ENCODE results near the gene PRR22. TPM values are rescaled to one million over a fixed set of nuclear protein-coding genes. Genes with fewer than 3 reads are reported as not detected.
A peak's percentile ranks its signal among the peaks of the same experiment; 100 is the strongest.

Gene PRR22
- total and polyA plus RNA-seq, 9 of the 15 experiments (the other 6 are each of a cell fraction or from before 2014, with no cell fraction given): 0.03 to 12.0 (median 2.0) TPM; not detected in 1

DNA sequence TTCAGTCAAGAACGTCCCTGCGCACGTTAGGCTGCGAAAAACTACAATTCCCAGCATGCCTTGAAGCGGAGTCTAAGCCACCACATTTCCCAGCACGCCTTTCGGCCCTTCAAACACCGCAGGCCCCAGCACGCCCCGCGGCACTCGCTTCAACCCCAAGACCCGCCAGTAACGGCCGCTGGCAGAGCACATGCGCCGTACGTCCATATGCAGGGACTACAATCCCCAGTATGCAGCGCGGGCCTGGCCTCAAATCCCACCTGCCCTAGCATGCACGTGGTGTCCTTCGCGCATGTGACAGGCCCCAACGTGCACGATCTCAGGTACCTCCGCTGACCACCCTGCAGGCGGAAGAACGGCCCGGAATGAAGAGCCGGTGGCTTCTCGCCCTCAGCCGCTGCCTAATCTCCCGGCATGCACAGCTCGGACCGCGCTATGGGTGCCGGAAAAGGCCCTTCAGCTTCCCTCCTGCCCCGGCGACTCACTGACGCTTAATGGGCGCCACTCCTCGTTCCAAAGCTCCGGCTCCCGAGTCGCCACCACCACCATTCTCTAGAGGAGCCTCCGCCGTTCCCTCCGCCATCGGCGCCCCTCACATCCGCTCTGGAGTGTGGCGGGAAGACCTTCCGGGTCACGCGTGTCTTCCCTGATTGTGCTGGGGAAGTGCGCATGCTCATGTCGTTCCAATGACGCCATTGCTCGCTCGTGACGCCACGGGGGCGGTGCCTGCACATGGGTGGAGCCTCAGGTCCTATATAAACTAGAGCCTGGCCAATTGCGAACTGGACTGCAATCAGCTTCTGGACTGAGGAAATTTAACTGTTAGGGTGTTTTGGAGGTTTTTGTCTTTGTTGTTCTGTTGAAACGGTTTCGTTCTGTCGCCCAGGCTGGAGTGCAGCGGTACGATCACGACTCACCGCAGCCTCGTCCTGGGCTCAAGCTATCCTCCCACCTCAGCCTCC lies 6.3 kb upstream of the PRR22 start, which contains the start of gene DUS3L (continued):
- TF ChIP-seq SMARCA5 (IDR thresholded peaks at IDR 0.05) (no peak), ZNF77 (CRISPR knock-in tag; IDR thresholded peaks at IDR 0.05) (no peak), ZNF212 (CRISPR knock-in tag; IDR thresholded peaks at IDR 0.05) (no peak), SMAD1 (IDR thresholded peaks at IDR 0.05; ENCODE audit: low read depth, low read length, partially characterized antibody) (peak; percentile 84), ZNF12 (CRISPR knock-in tag; IDR thresholded peaks at IDR 0.05) (no peak), SIRT6 (IDR thresholded peaks at IDR 0.05; ENCODE audit: low read depth, low read length) (no peak), RBM34 (IDR thresholded peaks at IDR 0.05; ENCODE audit: borderline replicate concordance, insufficient read depth, low read length) (no peak), CREM (IDR thresholded peaks at IDR 0.05; ENCODE audit: low read depth) (peak; percentile 98), OTX1 (CRISPR knock-in tag; IDR thresholded peaks at IDR 0.05) (peak; percentile 96; the same call in 1 of the 2 replicates), ATF1 (CRISPR knock-in tag; IDR thresholded peaks at IDR 0.05) (0 out of 2 replicates have a peak, but pooled peaks have one; percentile 54), ATF1 (tag; IDR thresholded peaks at IDR 0.05) (peak; percentile 98), ZNF23 (CRISPR knock-in tag; IDR thresholded peaks at IDR 0.05) (no peak), MEF2A (IDR thresholded peaks at IDR 0.05; ENCODE audit: control insufficient read depth, low read depth, low read length) (no peak; the same call in 1 of the 2 replicates), MEIS2 (IDR thresholded peaks at IDR 0.05; ENCODE audit: partially characterized antibody) (peak; percentile 80), NONO (IDR thresholded peaks at IDR 0.05; ENCODE audit: low read depth in 2 of 2, low read length in 1 of 2) (no peak), KLF6 (CRISPR knock-in tag; IDR thresholded peaks at IDR 0.05; ENCODE audit: borderline replicate concordance) (0 out of 2 replicates have a peak, but pooled peaks have one; percentile 51), RCOR1 (IDR thresholded peaks at IDR 0.05; ENCODE audit: borderline replicate concordance in 1 of 2, low read depth in 2 of 2, low read length in 2 of 2) (peak in 1 of 2 experiments; percentile 1; a peak in 1 of 4 replicates), ZNF134 (CRISPR knock-in tag; conservative IDR thresholded peaks at IDR 0.05) (no peak), RB1 (IDR thresholded peaks at IDR 0.05; ENCODE audit: low read depth) (no peak; the same call in none of the 2 replicates)
- TF ChIP-seq, protein P1, sequence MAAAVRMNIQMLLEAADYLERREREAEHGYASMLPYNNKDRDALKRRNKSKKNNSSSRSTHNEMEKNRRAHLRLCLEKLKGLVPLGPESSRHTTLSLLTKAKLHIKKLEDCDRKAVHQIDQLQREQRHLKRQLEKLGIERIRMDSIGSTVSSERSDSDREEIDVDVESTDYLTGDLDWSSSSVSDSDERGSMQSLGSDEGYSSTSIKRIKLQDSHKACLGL (CRISPR knock-in tag; IDR thresholded peaks at IDR 0.05; ENCODE audit: borderline replicate concordance, poor library complexity, severe bottlenecking): peak; percentile 93
- TF ChIP-seq, protein P2, sequence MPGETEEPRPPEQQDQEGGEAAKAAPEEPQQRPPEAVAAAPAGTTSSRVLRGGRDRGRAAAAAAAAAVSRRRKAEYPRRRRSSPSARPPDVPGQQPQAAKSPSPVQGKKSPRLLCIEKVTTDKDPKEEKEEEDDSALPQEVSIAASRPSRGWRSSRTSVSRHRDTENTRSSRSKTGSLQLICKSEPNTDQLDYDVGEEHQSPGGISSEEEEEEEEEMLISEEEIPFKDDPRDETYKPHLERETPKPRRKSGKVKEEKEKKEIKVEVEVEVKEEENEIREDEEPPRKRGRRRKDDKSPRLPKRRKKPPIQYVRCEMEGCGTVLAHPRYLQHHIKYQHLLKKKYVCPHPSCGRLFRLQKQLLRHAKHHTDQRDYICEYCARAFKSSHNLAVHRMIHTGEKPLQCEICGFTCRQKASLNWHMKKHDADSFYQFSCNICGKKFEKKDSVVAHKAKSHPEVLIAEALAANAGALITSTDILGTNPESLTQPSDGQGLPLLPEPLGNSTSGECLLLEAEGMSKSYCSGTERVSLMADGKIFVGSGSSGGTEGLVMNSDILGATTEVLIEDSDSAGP (CRISPR knock-in tag; IDR thresholded peaks at IDR 0.05): no peak
- TF ChIP-seq, protein P3, sequence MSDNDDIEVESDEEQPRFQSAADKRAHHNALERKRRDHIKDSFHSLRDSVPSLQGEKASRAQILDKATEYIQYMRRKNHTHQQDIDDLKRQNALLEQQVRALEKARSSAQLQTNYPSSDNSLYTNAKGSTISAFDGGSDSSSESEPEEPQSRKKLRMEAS (CRISPR knock-in tag; IDR thresholded peaks at IDR 0.05): peak; percentile 100
- TF ChIP-seq, protein P4, sequence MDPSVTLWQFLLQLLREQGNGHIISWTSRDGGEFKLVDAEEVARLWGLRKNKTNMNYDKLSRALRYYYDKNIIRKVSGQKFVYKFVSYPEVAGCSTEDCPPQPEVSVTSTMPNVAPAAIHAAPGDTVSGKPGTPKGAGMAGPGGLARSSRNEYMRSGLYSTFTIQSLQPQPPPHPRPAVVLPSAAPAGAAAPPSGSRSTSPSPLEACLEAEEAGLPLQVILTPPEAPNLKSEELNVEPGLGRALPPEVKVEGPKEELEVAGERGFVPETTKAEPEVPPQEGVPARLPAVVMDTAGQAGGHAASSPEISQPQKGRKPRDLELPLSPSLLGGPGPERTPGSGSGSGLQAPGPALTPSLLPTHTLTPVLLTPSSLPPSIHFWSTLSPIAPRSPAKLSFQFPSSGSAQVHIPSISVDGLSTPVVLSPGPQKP (CRISPR knock-in tag; IDR thresholded peaks at IDR 0.05): no peak
- TF ChIP-seq, protein P5, sequence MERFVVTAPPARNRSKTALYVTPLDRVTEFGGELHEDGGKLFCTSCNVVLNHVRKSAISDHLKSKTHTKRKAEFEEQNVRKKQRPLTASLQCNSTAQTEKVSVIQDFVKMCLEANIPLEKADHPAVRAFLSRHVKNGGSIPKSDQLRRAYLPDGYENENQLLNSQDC (CRISPR knock-in tag; IDR thresholded peaks at IDR 0.05): 0 out of 2 replicates have a peak, but pooled peaks have one; percentile 46
- TF ChIP-seq, protein P6, sequence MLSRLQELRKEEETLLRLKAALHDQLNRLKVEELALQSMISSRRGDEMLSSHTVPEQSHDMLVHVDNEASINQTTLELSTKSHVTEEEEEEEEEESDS (CRISPR knock-in tag; IDR thresholded peaks at IDR 0.05): no peak

Measured in K562 (cell line).